PC-3 (cell line): ENCODE results near the gene MICU1. TPM values are rescaled to one million over a fixed set of nuclear protein-coding genes. Genes with fewer than 3 reads are reported as not detected.
"Not testable (repeated sequence)": the region's sequence is repeated elsewhere in the genome, so short reads cannot be mapped to it uniquely, and the experiment has no call there.

ENCODE experiments used
- ATAC-seq: fragments of 200-7000 bp; cut with Tn5 transposase; 2 replicates; pipeline ENCODE4 v1.9.1; 2020; ENCODE audit warnings: mild to moderate bottlenecking, moderate library complexity
- BruUV-seq: library from RNA; stranded (reverse); fragments of 400-500 nt; replicated peaks from 2 replicates; lab custom pipeline; 2021; lab: Mats Ljungman, UMichigan
- CTCF ChIA-PET: fragments of 300-600 bp; sonication (Branson Sonifier 250); formaldehyde crosslinking; loops from one replicate; lab custom pipeline; 2022; ENCODE audit warnings: antibody characterized with exemption; lab: Charles Lee
- POLR2A ChIA-PET: fragments of 300-600 bp; sonication (Branson Sonifier 250); formaldehyde crosslinking; loops from one replicate; lab custom pipeline; 2022; ENCODE audit warnings: antibody characterized with exemption; ENCODE audit not compliant: unreplicated experiment; lab: Charles Lee
- DNase-seq: peaks from one replicate; pipeline ENCODE4 v3.0.0-alpha.2; 2015
- H2AFZ ChIP-seq: fragments of 300-600 bp; sonication (generic); 2 replicates; pipeline ENCODE4 v1.6.0; 2016; ENCODE audit warnings: antibody characterized with exemption, low read length
- H3F3A ChIP-seq: fragments of 300-600 bp; sonication (generic); one replicate; pipeline ENCODE4 v1.6.0; 2017; ENCODE audit warnings: antibody characterized with exemption, low read length, control low read depth, mild to moderate bottlenecking; ENCODE audit not compliant: unreplicated experiment
- H3K27ac ChIP-seq: fragments of 300-600 bp; sonication (generic); 2 replicates; pipeline ENCODE4 v1.5.1; 2016; ENCODE audit warnings: mild to moderate bottlenecking, low read length
- H3K27me3 ChIP-seq: fragments of 300-600 bp; sonication (generic); 2 replicates; pipeline ENCODE4 v1.6.1; 2016; ENCODE audit warnings: low read length, mixed read lengths
- H3K36me3 ChIP-seq: fragments of 300-600 bp; sonication (generic); 2 replicates; pipeline ENCODE4 v1.6.1; 2016; ENCODE audit warnings: low read depth, mixed run types, low read length, mixed read lengths
- H3K4me1 ChIP-seq: fragments of 300-600 bp; sonication (generic); 2 replicates; pipeline ENCODE4 v1.5.1; 2016; ENCODE audit warnings: low read length; ENCODE audit not compliant: insufficient read depth
- H3K4me2 ChIP-seq: fragments of 300-600 bp; sonication (generic); 2 replicates; pipeline ENCODE4 v1.6.0; 2016; ENCODE audit warnings: low read length
- H3K4me3 ChIP-seq: fragments of 300-600 bp; sonication (generic); 2 replicates; pipeline ENCODE4 v1.5.1; 2016; ENCODE audit warnings: mild to moderate bottlenecking, low read length, mixed read lengths
- H3K79me2 ChIP-seq: fragments of 300-600 bp; sonication (generic); 2 replicates; pipeline ENCODE4 v1.6.1; 2017; ENCODE audit warnings: low read length, mixed read lengths
- H3K9ac ChIP-seq: fragments of 300-600 bp; sonication (generic); 2 replicates; pipeline ENCODE4 v1.6.0; 2016; ENCODE audit warnings: mild to moderate bottlenecking, low read length
- H3K9me2 ChIP-seq: fragments of 300-600 bp; sonication (generic); replicated peaks from 2 replicates; pipeline ENCODE4 v1.6.1; 2016; ENCODE audit warnings: mixed run types, low read length, mixed read lengths
- H3K9me3 ChIP-seq: fragments of 300-600 bp; sonication (generic); 2 replicates; pipeline ENCODE4 v1.6.1; 2016; ENCODE audit warnings: low read length, mixed read lengths
- H4K20me1 ChIP-seq: fragments of 300-600 bp; sonication (generic); 2 replicates; pipeline ENCODE4 v1.6.1; 2016; ENCODE audit warnings: low read length, mixed read lengths
- EZH2 ChIP-seq: fragments of 300-600 bp; sonication (generic); IDR thresholded peaks from one replicate; pipeline ENCODE4 v1.6.1; 2017; ENCODE audit warnings: antibody characterized with exemption, mild to moderate bottlenecking, low read length; ENCODE audit not compliant: unreplicated experiment
- EZH2phosphoT487 ChIP-seq: fragments of 300-600 bp; sonication (generic); IDR thresholded peaks from 2 replicates; pipeline ENCODE4 v1.6.1; 2018; ENCODE audit warnings: mild to moderate bottlenecking, antibody characterized with exemption, low read length, borderline replicate concordance
- intact Hi-C: fragments of 100-400 bp; cut with micrococcal nuclease; formaldehyde crosslinking; loops from 2 replicates; pipeline ENCODE4 v1.9.0; 2023
- total RNA-seq: library from RNA; depleted of rRNA; stranded (reverse); fragments of >200 nt; gene quantifications from 2 replicates; pipeline ENCODE4 v1.2.3, GENCODE V29; 2014
- TF ChIP-seq, protein P1 (sequence below): fragments of 300-600 bp; sonication (generic); conservative IDR thresholded peaks from 2 replicates; pipeline ENCODE4 v1.5.1; 2017; ENCODE audit warnings: antibody characterized with exemption, low read depth, mild to moderate bottlenecking, low read length

The MICU1 gene
- total RNA-seq, 1 experiment from 2014 or later: 19.8 TPM

DNA sequence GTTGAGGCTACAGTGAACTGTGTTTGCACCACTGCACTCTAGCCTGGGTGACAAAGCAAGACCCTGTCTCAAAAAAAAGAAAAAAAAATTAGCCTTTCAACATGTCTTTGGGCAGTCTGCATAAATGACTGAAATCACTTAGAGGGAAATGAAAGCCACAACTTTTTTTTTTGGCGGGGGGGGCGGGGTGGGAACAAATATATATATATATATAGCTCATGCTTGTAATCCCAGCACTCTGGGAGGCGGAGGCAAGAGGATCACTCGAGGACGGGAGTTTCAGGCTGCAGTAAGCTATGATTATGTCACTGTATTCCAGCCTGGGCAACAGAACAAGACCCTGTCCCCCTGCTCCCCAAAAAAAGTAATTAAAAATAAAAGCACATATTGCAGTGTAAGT is 23.4 kb upstream of the MICU1 start:
- ATAC-seq (no peak), DNase-seq (no peak)
- no peaks in the 10 kb centered on the region for H3K4me1 ChIP-seq
- no peak overlapping the region for H3K4me3 ChIP-seq
- POLR2A ChIA-PET: no interaction called here
- no peak overlapping the region for H3K4me2 ChIP-seq
- H3K9ac ChIP-seq: no peak overlapping the region
- CTCF ChIA-PET: no interaction called here
- H3K27ac ChIP-seq: no peak overlapping the region
- H4K20me1 ChIP-seq: no peaks in the 10 kb centered on the region
- no peaks in the 10 kb centered on the region for H3K79me2 ChIP-seq
- BruUV-seq: no TSS peak
- no peak for TF ChIP-seq EZH2
- no peak for TF ChIP-seq EZH2phosphoT487
- TF ChIP-seq, protein P1, sequence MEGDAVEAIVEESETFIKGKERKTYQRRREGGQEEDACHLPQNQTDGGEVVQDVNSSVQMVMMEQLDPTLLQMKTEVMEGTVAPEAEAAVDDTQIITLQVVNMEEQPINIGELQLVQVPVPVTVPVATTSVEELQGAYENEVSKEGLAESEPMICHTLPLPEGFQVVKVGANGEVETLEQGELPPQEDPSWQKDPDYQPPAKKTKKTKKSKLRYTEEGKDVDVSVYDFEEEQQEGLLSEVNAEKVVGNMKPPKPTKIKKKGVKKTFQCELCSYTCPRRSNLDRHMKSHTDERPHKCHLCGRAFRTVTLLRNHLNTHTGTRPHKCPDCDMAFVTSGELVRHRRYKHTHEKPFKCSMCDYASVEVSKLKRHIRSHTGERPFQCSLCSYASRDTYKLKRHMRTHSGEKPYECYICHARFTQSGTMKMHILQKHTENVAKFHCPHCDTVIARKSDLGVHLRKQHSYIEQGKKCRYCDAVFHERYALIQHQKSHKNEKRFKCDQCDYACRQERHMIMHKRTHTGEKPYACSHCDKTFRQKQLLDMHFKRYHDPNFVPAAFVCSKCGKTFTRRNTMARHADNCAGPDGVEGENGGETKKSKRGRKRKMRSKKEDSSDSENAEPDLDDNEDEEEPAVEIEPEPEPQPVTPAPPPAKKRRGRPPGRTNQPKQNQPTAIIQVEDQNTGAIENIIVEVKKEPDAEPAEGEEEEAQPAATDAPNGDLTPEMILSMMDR: no peak
- H3K9me3 ChIP-seq: no peaks in the 10 kb centered on the region
- H3K9me2 ChIP-seq: no peaks in the 10 kb centered on the region
- no peak overlapping the region for H2AFZ ChIP-seq
- H3K36me3 ChIP-seq: no peaks in the 10 kb centered on the region
- no peaks in the 10 kb centered on the region for H3F3A ChIP-seq
- H3K27me3 ChIP-seq: no peaks in the 10 kb centered on the region
- intact Hi-C loops: no loop called here

DNA sequence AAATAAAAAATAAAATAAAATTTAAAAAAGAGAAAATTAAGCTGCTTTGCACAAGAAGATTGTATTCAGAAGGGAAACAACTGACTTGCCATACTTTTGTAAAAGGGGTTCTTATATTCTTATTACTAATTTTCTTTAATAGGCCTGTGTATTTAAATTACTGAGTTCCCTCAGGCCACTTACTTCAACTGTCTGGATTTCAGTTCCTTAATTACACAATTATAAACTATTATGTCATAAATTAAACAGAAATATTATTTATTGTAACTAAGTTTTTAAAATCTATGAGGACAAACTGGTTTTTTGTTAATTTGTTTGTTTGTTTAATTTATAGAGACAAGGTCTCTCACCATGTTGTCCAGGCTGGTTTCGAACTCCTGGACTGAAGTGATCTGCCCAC is 22.4 kb upstream of the MICU1 start:
- TF ChIP-seq, protein P1: no peak
- TF ChIP-seq EZH2: no peak
- TF ChIP-seq EZH2phosphoT487: no peak
- Histone ChIP-seq H4K20me1 (no peaks in the 10 kb centered on the region), H3K4me3 (no peak overlapping the region), H3K9ac (no peak overlapping the region), H3K4me1 (no peaks in the 10 kb centered on the region), H2AFZ (no peak overlapping the region), H3K4me2 (no peak overlapping the region), H3K27ac (no peak overlapping the region), H3K36me3 (no peaks in the 10 kb centered on the region), H3K9me2 (no peaks in the 10 kb centered on the region), H3K79me2 (no peaks in the 10 kb centered on the region), H3K27me3 (no peaks in the 10 kb centered on the region), H3F3A (no peaks in the 10 kb centered on the region), H3K9me3 (no peaks in the 10 kb centered on the region)
- intact Hi-C loops: no loop called here
- no peak for DNase-seq
- CTCF ChIA-PET: no interaction called here
- POLR2A ChIA-PET: no interaction called here
- no peak for ATAC-seq
- no TSS peak for BruUV-seq

DNA sequence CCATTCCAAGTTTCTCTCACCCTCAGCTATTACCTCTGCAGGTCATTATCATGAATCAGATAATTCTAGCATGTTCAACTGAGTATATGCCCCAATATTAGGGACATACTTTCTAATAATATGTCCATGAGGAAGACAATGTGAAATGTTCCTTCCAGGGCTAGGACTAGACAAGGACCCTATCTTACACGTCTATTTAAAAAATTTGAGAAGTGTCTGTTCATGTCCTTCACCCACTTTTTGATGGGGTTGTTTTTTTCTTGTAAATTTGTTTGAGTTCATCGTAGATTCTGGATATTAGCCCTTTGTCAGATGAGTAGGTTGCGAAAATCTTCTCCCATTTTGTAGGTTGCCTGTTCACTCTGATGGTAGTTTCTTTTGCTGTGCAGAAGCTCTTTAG is 21.1 kb upstream of the MICU1 start:
- BruUV-seq, H4K20me1 ChIP-seq, H3F3A ChIP-seq, H3K9me2 ChIP-seq, H3K4me3 ChIP-seq, H2AFZ ChIP-seq, ATAC-seq, H3K27ac ChIP-seq, DNase-seq, H3K4me2 ChIP-seq, H3K79me2 ChIP-seq, H3K4me1 ChIP-seq, intact Hi-C loops, H3K36me3 ChIP-seq, POLR2A ChIA-PET, H3K9me3 ChIP-seq, H3K9ac ChIP-seq, H3K27me3 ChIP-seq, CTCF ChIA-PET: not testable (repeated sequence)
